Measurements from ENCODE around the gene CKMT2. TPM values are rescaled to one million over a fixed set of nuclear protein-coding genes. Genes with fewer than 3 reads are reported as not detected.

Gene CKMT2
- total RNA-seq, 1 experiment from 2014 or later, result not detected

Other genes starting within 250 kb of the CKMT2 start
- gene ZCCHC9, start 68.3 kb downstream of the CKMT2 start, total RNA-seq (2014; rRNA removed; shearing (Covaris generic); ENCODE audit: low replicate concordance), result 28.5 and 36.5 TPM in 2 replicates
- not detected in 2 replicates for gene ACOT12, start 160.8 kb downstream of the CKMT2 start, total RNA-seq (2014; rRNA removed; shearing (Covaris generic); ENCODE audit: low replicate concordance)